GM18502 (cell line): ENCODE results near the gene KIF26B.
"Not testable (repeated sequence)": the region's sequence is repeated elsewhere in the genome, so short reads cannot be mapped to it uniquely, and the experiment has no call there.

Experiments
- ATAC-seq: cut with Tn5 transposase; IDR thresholded peaks from one replicate; pipeline ENCODE4 v1.9.1; 2021; ENCODE audit warnings: mild to moderate bottlenecking; ENCODE audit not compliant: unreplicated experiment, poor library complexity

The KIF26B gene

DNA sequence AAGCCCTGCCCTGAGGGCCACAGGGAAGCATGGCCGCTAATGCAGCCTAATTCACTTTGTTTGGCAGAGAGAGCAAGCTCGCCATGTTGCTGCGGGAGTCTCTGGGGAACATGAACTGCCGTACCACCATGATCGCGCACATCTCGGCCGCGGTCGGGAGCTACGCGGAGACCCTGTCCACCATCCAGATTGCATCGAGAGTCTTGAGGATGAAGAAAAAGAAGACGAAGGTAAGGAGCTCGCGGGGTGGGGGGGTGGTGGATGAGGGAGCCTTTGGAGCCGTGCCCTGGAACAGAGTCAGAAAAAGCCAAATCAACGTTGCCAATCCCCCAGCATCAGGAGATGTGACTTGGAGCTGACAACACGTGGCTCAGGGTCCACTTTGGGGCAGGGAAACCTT is 529.4 kb downstream of the KIF26B start:
- ATAC-seq, result no peak

DNA sequence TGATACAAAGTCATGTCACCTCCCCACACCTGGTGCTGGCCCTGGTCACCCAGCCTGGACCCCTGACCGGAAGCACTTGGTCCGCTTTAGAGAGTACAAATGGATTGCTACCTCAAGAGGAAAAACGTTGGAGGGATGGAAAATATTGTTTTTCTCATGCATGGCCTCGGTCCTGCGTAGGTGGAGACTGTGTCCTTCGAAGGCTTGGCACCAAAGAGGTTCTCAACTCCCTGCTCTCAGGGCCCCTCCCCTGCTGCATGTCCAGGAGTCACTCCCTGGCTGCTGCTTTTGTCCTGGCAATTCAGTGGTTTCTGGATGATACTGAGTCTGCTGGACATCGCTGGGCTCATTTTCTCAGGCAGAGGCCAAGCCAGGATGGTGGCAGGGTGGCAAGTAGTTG is 529.8 kb downstream of the KIF26B start:
- no peak for ATAC-seq

DNA sequence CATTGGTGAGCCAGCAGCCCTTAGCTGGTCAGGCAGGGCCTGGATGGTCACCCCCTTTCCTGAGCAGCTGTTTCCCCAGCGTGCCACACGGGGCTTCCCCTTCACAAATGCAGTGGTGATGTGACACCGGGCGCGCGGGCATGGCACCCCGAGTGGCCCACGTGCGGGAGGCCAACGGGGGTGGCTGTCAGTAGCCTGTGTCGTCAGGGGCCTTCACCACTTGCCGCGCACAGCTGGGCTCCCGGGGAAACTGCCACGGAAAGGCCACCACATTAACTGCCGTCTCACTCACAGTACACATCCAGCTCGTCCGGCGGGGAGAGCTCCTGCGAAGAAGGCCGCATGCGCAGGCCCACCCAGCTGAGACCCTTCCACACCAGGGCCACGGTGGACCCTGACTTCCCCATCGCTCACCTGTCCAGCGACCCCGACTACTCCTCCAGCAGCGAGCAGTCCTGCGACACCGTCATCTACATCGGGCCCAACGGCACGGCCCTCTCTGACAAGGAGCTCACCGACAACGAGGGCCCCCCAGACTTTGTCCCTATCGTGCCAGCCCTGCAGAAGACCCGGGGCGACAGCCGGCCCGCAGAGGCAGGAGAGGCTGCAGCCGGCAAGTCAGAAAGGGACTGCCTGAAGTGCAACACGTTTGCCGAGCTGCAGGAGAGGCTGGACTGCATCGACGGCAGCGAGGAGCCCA is 530.5 kb downstream of the KIF26B start:
- no peak for ATAC-seq

- no peak for ATAC-seq
Observed at GRCh38 chr1:245686006-245686405, 531.2 kb downstream of the KIF26B start.

GRCh38 chr1:245686446-245687030 is 531.8 kb downstream of the KIF26B start:
- ATAC-seq, result no peak

DNA sequence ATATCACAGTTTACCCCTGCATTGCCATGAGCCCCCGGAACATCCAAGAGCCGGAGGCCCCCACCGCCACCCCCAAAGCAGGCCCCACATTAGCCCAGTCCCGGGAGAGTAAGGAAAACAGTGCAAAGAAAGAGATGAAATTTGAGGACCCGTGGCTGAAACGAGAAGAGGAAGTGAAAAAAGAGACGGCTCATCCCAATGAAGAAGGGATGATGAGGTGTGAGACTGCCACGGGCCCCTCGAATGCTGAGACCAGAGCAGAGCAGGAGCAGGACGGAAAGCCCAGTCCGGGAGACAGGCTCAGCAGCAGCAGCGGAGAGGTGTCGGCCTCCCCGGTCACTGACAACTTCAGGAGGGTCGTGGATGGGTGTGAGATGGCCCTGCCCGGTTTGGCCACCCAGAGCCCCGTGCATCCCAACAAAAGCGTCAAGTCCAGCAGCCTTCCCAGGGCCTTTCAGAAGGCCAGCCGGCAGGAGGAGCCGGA is 532.4 kb downstream of the KIF26B start:
- no peak for ATAC-seq

DNA sequence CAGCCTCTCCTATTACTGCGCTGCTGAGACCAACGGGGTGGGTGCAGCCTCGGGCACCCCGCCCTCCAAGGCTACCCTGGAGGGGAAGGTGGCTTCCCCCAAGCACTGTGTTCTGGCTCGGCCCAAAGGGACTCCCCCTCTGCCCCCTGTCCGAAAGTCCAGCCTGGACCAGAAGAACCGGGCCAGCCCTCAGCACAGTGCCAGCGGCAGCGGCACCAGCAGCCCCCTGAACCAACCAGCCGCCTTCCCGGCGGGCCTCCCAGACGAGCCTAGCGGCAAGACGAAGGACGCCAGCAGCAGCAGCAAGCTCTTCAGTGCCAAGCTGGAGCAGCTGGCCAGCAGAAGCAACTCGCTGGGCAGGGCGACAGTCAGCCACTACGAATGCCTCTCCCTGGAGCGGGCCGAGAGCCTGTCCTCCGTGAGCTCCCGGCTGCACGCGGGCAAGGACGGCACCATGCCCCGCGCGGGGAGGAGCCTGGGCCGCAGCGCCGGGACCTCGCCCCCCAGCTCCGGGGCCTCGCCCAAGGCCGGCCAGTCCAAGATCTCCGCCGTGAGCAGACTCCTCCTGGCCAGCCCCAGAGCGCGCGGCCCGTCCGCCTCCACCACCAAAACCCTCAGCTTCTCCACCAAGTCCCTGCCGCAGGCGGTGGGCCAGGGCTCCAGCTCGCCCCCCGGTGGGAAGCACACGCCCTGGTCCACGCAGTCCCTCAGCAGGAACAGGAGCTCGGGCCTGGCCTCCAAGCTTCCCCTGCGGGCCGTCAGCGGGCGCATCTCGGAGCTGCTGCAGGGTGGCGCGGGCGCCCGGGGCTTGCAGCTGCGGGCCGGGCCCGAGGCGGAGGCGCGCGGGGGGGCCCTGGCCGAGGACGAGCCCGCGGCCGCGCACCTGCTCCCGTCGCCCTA is 533.1 kb downstream of the KIF26B start:
- no peak for ATAC-seq

DNA sequence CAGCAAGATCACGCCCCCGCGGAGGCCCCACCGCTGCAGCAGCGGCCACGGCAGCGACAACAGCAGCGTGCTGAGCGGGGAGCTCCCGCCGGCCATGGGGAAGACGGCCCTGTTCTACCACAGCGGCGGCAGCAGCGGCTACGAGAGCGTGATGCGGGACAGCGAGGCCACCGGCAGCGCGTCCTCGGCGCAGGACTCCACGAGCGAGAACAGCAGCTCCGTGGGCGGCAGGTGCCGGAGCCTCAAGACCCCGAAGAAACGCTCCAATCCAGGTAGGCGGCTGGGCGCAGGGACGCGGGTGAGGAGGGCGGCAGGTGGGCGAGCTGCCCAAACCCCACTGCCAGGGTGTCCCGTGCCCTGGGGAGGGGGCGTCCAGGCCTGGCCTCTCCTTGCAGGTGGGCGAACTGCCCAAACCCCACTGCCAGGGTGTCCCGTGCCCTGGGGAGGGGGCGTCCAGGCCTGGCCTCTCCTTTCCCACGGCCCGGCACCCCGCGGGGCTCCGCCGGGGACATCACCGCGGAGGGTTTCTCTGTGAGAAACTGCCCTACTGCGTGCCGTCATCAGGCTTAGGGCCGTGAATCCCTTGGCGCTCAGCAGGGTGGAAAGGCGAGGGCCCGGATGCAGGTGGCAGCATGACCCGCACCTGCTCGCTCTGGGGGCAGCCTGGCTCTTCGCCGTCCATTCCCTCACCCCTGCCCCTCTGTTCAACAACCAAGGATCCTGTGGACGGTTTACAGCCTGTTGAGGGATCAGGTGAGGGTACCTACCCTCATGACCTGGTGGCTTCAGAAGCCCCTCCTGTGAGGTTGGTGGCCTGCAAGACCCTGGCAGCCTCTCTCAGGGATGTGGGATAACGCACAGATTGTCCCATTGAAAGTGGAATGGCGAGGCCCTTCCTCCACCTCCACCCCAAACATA is 534.0 kb downstream of the KIF26B start:
- ATAC-seq, result no peak

- no peak for ATAC-seq
Observed at GRCh38 chr1:245690156-245690690, 535.4 kb downstream of the KIF26B start.

- no peak for ATAC-seq
Observed at GRCh38 chr1:245690946-245691541, 536.3 kb downstream of the KIF26B start.

- ATAC-seq, result no peak
Observed at GRCh38 chr1:245691897-245692296, 537.1 kb downstream of the KIF26B start.

DNA sequence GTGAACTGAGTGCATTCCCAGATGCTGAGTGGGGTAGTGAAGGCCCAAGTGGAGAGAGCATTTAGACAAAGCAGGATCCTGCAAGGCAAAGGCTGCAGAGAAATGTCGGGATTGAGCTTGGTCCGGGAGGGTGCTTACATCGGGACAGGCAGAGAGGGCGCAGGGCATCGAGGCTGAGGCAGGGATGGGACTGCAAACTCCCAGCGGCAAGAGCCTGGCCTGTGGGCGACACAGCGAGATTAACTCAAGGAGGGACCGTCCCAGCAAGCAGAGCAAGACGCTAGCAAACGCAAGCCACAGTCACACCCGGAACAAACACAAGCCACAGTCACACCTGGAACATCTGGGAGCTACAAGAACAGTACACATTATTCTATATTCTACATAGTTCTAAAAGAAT is 537.5 kb downstream of the KIF26B start:
- no peak for ATAC-seq

DNA sequence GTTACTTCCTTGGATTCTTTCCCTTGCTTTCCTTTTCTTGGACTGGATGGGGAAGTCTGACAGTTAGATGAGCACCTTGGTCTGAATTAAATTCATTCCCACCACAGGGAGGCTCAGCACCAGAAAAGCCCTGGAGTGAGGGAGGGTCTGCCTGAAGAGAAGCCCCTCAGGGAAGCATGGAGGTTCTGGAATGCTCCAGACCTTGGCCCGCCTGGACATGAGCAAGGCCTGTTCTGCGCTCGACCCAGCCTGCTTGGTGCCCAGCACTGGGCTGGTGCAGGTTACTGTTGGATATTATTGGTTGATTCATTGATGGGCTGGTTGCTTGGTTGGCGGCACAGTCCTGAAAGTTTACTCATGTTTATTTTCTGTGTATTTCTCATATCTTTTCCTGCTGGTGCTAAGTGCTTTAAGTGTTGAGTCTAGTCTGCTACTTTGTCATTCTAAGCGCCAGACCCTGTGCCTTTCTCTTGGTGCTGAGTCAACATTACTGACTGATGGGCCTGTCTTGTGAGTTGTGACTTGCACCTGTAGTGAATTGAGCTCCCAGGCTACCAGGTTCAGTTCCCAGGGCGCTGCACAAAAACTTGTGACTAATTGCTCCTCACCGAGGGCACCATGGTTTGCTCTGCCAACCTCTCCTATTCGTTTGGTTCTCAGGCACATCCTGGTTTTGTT is 538.5 kb downstream of the KIF26B start:
- no peak for ATAC-seq

- ATAC-seq, result no peak
Observed at GRCh38 chr1:245693941-245694752, 539.4 kb downstream of the KIF26B start.

DNA sequence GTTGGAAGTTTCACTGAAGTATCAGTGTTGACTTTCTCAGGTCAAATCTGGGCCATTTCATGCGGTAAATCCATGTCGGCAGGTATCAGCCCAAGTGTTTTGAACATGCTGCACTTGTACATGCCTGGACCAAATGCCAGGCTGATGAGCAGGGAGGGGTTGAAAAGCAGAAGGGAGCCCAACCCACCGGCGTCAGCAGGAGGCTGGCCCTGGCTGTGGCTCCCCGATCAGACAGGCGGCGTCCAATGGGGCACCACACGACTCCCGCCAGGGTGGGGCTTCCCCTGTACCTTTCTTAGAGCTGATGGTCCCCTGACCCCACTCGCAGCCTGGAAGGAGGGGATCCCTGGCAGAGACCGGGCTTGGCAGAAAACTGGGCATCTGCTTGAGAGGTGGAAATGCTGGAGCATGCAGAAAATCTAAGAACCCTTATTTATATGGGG is 540.0 kb downstream of the KIF26B start:
- no peak for ATAC-seq

- no peak for ATAC-seq
Observed at GRCh38 chr1:245695211-245695610, 540.4 kb downstream of the KIF26B start.

- ATAC-seq, result not testable (repeated sequence)
Observed at GRCh38 chr1:245695701-245696100, 540.9 kb downstream of the KIF26B start.

- ATAC-seq, result no peak
Observed at GRCh38 chr1:245698116-245698515, 543.3 kb downstream of the KIF26B start.
